DOHH2 (cell line): ENCODE data around the gene CCT2.

Experiments
- EZH2phosphoT487 ChIP-seq: fragments of 200-600 bp; sonication (generic); IDR thresholded peaks from 2 replicates; pipeline ENCODE4 v1.6.1; 2017; ENCODE audit warnings: borderline replicate concordance, mild to moderate bottlenecking, antibody characterized with exemption, low read length, moderate library complexity, mixed read lengths
- TF ChIP-seq, protein P1 (sequence below): fragments of 200-600 bp; sonication (generic); IDR thresholded peaks from one replicate; pipeline ENCODE4 v1.5.1; 2014; ENCODE audit warnings: antibody characterized with exemption, mild to moderate bottlenecking, low read depth, low read length; ENCODE audit not compliant: poor library complexity, severe bottlenecking

DNA sequence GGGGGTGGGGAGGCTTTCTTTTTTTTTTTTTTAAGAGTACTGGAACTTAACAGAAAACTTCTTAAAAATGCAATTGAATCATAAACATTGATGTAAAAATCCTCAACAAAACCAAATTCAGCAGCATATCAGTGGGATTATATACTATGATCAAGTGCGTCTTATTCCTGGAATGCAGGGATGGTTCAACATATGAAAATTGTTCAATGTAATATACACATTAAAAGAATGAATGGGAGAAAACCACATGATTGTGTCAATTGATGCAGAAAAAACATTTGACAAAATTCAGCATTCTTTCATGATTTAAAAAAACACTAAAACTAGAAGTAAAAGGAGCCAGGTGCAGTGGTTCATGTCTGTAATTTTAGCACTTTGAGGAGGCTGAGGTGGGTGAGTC is 41.2 kb upstream of the CCT2 start:
- TF ChIP-seq, protein P1, sequence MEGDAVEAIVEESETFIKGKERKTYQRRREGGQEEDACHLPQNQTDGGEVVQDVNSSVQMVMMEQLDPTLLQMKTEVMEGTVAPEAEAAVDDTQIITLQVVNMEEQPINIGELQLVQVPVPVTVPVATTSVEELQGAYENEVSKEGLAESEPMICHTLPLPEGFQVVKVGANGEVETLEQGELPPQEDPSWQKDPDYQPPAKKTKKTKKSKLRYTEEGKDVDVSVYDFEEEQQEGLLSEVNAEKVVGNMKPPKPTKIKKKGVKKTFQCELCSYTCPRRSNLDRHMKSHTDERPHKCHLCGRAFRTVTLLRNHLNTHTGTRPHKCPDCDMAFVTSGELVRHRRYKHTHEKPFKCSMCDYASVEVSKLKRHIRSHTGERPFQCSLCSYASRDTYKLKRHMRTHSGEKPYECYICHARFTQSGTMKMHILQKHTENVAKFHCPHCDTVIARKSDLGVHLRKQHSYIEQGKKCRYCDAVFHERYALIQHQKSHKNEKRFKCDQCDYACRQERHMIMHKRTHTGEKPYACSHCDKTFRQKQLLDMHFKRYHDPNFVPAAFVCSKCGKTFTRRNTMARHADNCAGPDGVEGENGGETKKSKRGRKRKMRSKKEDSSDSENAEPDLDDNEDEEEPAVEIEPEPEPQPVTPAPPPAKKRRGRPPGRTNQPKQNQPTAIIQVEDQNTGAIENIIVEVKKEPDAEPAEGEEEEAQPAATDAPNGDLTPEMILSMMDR: no peak
- TF ChIP-seq EZH2phosphoT487: no peak
